Nephron progenitor cell (in vitro differentiated cells): Measurements from ENCODE around the gene CLCNKB.

ENCODE experiments used
- DNase-seq: peaks from one replicate; pipeline ENCODE4 v3.0.0; 2021
- H3K27ac Mint-ChIP-seq: 2 replicates; pipeline ENCODE4 v1.8.0; 2021; ENCODE audit warnings: mild to moderate bottlenecking, moderate library complexity, mixed read lengths
- H3K27me3 Mint-ChIP-seq: 2 replicates; pipeline ENCODE4 v1.8.0; 2021; ENCODE audit warnings: mild to moderate bottlenecking, low read depth, mixed read lengths; ENCODE audit not compliant: poor library complexity
- H3K36me3 Mint-ChIP-seq: 2 replicates; pipeline ENCODE4 v1.8.0; 2021; ENCODE audit warnings: low read depth, mixed read lengths
- H3K4me1 Mint-ChIP-seq: 2 replicates; pipeline ENCODE4 v1.8.0; 2021; ENCODE audit warnings: mixed read lengths
- H3K4me3 Mint-ChIP-seq: 2 replicates; pipeline ENCODE4 v1.8.0; 2021; ENCODE audit warnings: mild to moderate bottlenecking, moderate library complexity, mixed read lengths
- H3K9me3 Mint-ChIP-seq: 2 replicates; pipeline ENCODE4 v1.8.0; 2021; ENCODE audit warnings: mild to moderate bottlenecking, moderate library complexity, mixed read lengths
- CTCF ChIP-seq: fragments of 200-600 bp; sonication (generic); IDR thresholded peaks from 2 replicates; pipeline ENCODE4 v1.5.0; 2021; ENCODE audit warnings: antibody characterized with exemption

CLCNKB gene

DNA sequence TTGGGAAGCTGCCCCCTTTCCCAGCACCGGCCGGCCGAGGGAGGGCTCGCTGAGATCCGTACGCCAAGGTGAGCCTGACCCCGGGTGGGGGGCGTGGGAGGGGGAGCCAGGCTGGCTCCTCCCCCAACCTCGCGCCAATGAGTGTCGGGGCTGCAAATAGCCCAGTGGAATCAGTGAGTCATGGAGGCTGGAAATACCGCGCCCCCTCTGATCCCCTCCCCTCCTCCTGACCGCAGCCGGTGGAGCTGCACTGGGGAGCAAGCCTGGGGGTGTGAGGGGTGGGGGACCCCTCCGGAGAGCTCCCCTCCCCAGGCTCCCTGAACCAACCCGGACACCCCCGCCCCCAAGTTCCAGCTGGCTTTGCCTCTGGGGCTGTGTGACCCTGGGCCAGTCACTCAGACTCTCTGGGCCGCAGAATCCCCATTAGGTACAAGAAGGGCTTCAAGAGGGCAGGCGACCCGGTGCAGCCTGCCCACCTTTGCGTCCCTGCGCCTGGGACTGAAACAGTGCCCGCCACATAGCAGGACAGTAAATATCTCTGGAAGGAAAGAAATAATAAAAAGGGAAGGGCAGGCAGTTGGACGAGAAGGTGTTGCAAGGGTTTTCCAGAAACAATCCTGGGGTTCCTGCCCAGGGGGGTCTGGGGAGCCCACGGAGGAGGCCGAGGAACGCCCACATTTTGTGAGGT lies 30.2 kb upstream of the CLCNKB start:
- H3K27ac Mint-ChIP-seq = no peak overlapping the region
- no peak for TF ChIP-seq CTCF

GRCh38 chr1:16013908-16014258 lies 29.7 kb upstream of the CLCNKB start:
- H3K4me1 Mint-ChIP-seq = peaks cover 42% of the 10 kb centered on the region
- TF ChIP-seq CTCF = no peak
- H3K36me3 Mint-ChIP-seq = no peaks in the 10 kb centered on the region
- H3K4me3 Mint-ChIP-seq = peak overlapping the region; percentile 30
- no peaks in the 10 kb centered on the region for H3K9me3 Mint-ChIP-seq
- DNase-seq = no peak
- H3K27me3 Mint-ChIP-seq = peaks cover 16% of the 10 kb centered on the region
- H3K27ac Mint-ChIP-seq = no peak overlapping the region

More for the DNA sequence above, 30.2 kb upstream of the CLCNKB start:
- Mint-ChIP-seq H3K4me1 (peaks cover 37% of the 10 kb centered on the region), H3K36me3 (no peaks in the 10 kb centered on the region), H3K27me3 (peaks cover 18% of the 10 kb centered on the region), H3K9me3 (no peaks in the 10 kb centered on the region), H3K4me3 (peak overlapping the region; percentile 30)
- DNase-seq = peak; percentile 62

DNA sequence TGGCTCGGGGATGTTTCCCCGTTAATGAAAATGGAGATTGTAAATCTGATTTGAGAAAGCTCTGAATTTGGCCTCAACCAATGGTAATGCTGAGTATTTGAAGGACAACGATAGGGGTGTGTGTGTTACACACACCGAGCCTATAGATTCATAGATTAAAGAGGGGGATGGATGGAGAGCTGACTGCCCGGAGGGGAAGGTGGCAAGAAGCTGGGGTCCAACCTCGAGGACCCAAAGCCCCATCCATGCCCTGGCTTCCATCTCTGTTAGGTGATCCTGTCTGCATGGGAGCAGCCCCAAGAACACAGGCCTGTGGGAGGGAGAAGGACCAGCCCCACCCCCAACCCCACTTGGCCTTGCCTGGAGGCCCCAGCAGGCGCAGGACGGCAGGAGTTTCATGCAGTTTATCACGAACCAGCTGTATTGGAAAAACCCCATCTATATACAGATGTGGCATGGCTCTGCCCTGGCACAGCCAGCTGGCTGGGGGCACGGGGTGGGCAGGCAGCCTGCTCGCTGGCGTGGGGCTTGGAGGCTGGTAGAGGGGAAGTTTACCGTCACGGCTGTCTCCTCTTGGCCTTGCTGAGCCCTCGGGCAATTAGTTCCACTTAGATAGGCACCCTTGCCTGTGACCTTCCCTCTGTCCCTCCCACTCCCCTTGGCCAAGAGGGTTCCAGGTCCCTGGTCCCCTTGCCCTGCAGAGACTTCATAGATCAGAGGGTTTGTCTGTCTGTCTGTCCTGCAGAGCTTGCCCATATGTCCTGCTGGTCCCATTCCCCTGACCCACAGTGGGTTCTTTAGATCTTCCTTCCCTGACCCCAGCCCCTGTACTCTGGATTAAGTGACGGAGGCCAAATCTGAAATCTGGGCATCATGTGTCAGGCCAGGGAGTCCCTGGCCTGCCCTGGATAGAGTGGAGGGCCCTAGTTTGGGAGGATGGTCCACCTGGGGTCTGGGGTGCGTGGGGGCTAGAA lies 28.8 kb upstream of the CLCNKB start:
- peak overlapping the region; percentile 22 for H3K4me3 Mint-ChIP-seq
- peak; percentile 48 for DNase-seq
- no peaks in the 10 kb centered on the region for H3K9me3 Mint-ChIP-seq
- peak overlapping the region; percentile 70 for H3K27ac Mint-ChIP-seq
- peaks cover 20% of the 10 kb centered on the region for H3K27me3 Mint-ChIP-seq
- no peaks in the 10 kb centered on the region for H3K36me3 Mint-ChIP-seq
- peaks cover 51% of the 10 kb centered on the region for H3K4me1 Mint-ChIP-seq
- TF ChIP-seq CTCF = no peak

GRCh38 chr1:16015491-16015890 lies 28.1 kb upstream of the CLCNKB start:
- H3K27me3 Mint-ChIP-seq = peaks cover 26% of the 10 kb centered on the region
- no peaks in the 10 kb centered on the region for H3K9me3 Mint-ChIP-seq
- no peak for DNase-seq
- peaks cover 56% of the 10 kb centered on the region for H3K4me1 Mint-ChIP-seq
- H3K4me3 Mint-ChIP-seq = no peak overlapping the region
- H3K36me3 Mint-ChIP-seq = no peaks in the 10 kb centered on the region
- no peak for TF ChIP-seq CTCF
- H3K27ac Mint-ChIP-seq = no peak overlapping the region

GRCh38 chr1:16015960-16016901 lies 27.4 kb upstream of the CLCNKB start:
- no peaks in the 10 kb centered on the region for H3K36me3 Mint-ChIP-seq
- TF ChIP-seq CTCF = no peak
- H3K9me3 Mint-ChIP-seq = no peaks in the 10 kb centered on the region
- H3K27me3 Mint-ChIP-seq = peaks cover 26% of the 10 kb centered on the region
- no peak overlapping the region for H3K27ac Mint-ChIP-seq
- no peak for DNase-seq
- H3K4me3 Mint-ChIP-seq = no peak overlapping the region
- H3K4me1 Mint-ChIP-seq = peaks cover 56% of the 10 kb centered on the region
